GM19467 (cell line): ENCODE data around the gene CCDC78.

Experiments
- ATAC-seq: cut with Tn5 transposase; IDR thresholded peaks from one replicate; pipeline ENCODE4 v1.9.1; 2021; ENCODE audit warnings: mild to moderate bottlenecking, moderate library complexity; ENCODE audit not compliant: unreplicated experiment

The CCDC78 gene

GRCh38 chr16:679814-680624 is 46.2 kb downstream of the CCDC78 start, which contains the start of gene STUB1:
Gene STUB1 (plus strand): TSS chr16:680410. CDS start chr16:680526, 116 bp downstream.
- no peak for ATAC-seq

- no peak for ATAC-seq
Observed at GRCh38 chr16:678858-679813, 47.1 kb downstream of the CCDC78 start.

GRCh38 chr16:678209-678857 is 47.9 kb downstream of the CCDC78 start:
- ATAC-seq = no peak

- no peak for ATAC-seq
Observed at GRCh38 chr16:677316-678190, 48.7 kb downstream of the CCDC78 start.

GRCh38 chr16:676913-677312 is 49.3 kb downstream of the CCDC78 start:
- no peak for ATAC-seq

- ATAC-seq = no peak
Observed at GRCh38 chr16:676565-676902, 49.7 kb downstream of the CCDC78 start.

GRCh38 chr16:675884-676564 is 50.2 kb downstream of the CCDC78 start:
- ATAC-seq = no peak

GRCh38 chr16:674968-675883 is 51.0 kb downstream of the CCDC78 start, which contains the start of gene RHBDL1:
Gene RHBDL1 (plus strand): TSS chr16:675671. CDS start chr16:675791, 120 bp downstream.
- no peak for ATAC-seq

GRCh38 chr16:674214-674881 is 51.9 kb downstream of the CCDC78 start:
- no peak for ATAC-seq

- ATAC-seq = no peak
Observed at GRCh38 chr16:673399-673991, 52.7 kb downstream of the CCDC78 start.

- ATAC-seq = no peak
Observed at GRCh38 chr16:672851-673250, 53.4 kb downstream of the CCDC78 start.
